Measurements from ENCODE around the gene IRF5.

DNA sequence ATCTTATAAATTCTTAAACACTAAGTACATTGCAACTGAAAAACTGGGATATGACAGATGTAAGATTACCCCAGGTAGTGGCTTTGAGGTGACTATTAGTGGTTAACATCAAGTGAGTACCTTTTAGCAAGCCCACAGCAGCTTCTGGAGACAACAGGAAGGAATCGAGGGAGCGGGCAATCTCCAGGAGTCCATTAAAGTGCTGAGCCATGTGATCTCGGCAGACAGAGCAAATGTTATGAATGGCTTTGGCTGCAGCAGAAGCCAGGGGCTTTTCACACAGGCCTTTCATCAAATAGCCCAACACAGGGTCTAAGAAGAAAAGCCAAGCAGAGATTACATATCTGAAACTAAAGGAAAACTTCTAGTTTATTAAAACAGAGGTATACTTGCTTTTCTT is 48.9 kb downstream of the IRF5 start:
- TF ChIP-seq, protein P1, sequence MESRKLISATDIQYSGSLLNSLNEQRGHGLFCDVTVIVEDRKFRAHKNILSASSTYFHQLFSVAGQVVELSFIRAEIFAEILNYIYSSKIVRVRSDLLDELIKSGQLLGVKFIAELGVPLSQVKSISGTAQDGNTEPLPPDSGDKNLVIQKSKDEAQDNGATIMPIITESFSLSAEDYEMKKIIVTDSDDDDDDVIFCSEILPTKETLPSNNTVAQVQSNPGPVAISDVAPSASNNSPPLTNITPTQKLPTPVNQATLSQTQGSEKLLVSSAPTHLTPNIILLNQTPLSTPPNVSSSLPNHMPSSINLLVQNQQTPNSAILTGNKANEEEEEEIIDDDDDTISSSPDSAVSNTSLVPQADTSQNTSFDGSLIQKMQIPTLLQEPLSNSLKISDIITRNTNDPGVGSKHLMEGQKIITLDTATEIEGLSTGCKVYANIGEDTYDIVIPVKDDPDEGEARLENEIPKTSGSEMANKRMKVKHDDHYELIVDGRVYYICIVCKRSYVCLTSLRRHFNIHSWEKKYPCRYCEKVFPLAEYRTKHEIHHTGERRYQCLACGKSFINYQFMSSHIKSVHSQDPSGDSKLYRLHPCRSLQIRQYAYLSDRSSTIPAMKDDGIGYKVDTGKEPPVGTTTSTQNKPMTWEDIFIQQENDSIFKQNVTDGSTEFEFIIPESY (IDR thresholded peaks at IDR 0.05) = no peak
- TF ChIP-seq SP1 (IDR thresholded peaks at IDR 0.05) = no peak
- no peak for TF ChIP-seq TAF1 (conservative IDR thresholded peaks at IDR 0.05)
- TF ChIP-seq, protein P2, sequence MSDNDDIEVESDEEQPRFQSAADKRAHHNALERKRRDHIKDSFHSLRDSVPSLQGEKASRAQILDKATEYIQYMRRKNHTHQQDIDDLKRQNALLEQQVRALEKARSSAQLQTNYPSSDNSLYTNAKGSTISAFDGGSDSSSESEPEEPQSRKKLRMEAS (IDR thresholded peaks at IDR 0.05) = no peak
- TF ChIP-seq, protein P3, sequence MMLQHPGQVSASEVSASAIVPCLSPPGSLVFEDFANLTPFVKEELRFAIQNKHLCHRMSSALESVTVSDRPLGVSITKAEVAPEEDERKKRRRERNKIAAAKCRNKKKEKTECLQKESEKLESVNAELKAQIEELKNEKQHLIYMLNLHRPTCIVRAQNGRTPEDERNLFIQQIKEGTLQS (IDR thresholded peaks at IDR 0.05) = no peak
- no peak for TF ChIP-seq YY1 (IDR thresholded peaks at IDR 0.05)
- TF ChIP-seq, protein P4, sequence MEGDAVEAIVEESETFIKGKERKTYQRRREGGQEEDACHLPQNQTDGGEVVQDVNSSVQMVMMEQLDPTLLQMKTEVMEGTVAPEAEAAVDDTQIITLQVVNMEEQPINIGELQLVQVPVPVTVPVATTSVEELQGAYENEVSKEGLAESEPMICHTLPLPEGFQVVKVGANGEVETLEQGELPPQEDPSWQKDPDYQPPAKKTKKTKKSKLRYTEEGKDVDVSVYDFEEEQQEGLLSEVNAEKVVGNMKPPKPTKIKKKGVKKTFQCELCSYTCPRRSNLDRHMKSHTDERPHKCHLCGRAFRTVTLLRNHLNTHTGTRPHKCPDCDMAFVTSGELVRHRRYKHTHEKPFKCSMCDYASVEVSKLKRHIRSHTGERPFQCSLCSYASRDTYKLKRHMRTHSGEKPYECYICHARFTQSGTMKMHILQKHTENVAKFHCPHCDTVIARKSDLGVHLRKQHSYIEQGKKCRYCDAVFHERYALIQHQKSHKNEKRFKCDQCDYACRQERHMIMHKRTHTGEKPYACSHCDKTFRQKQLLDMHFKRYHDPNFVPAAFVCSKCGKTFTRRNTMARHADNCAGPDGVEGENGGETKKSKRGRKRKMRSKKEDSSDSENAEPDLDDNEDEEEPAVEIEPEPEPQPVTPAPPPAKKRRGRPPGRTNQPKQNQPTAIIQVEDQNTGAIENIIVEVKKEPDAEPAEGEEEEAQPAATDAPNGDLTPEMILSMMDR (IDR thresholded peaks at IDR 0.05; ENCODE audit: low read depth, low read length, missing input control) = no peak
- TF ChIP-seq FOXA1 (IDR thresholded peaks at IDR 0.05) = no peak
- TF ChIP-seq RAD21 (IDR thresholded peaks at IDR 0.05) = no peak
- TF ChIP-seq, protein P5, sequence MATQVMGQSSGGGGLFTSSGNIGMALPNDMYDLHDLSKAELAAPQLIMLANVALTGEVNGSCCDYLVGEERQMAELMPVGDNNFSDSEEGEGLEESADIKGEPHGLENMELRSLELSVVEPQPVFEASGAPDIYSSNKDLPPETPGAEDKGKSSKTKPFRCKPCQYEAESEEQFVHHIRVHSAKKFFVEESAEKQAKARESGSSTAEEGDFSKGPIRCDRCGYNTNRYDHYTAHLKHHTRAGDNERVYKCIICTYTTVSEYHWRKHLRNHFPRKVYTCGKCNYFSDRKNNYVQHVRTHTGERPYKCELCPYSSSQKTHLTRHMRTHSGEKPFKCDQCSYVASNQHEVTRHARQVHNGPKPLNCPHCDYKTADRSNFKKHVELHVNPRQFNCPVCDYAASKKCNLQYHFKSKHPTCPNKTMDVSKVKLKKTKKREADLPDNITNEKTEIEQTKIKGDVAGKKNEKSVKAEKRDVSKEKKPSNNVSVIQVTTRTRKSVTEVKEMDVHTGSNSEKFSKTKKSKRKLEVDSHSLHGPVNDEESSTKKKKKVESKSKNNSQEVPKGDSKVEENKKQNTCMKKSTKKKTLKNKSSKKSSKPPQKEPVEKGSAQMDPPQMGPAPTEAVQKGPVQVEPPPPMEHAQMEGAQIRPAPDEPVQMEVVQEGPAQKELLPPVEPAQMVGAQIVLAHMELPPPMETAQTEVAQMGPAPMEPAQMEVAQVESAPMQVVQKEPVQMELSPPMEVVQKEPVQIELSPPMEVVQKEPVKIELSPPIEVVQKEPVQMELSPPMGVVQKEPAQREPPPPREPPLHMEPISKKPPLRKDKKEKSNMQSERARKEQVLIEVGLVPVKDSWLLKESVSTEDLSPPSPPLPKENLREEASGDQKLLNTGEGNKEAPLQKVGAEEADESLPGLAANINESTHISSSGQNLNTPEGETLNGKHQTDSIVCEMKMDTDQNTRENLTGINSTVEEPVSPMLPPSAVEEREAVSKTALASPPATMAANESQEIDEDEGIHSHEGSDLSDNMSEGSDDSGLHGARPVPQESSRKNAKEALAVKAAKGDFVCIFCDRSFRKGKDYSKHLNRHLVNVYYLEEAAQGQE (IDR thresholded peaks at IDR 0.05) = no peak
- no peak for TF ChIP-seq GABPA (IDR thresholded peaks at IDR 0.05 in 1 of 2, conservative IDR thresholded peaks at IDR 0.05 in 1 of 2)
- no peak for TF ChIP-seq JUND (IDR thresholded peaks at IDR 0.05)
- no peak for TF ChIP-seq EGR1 (IDR thresholded peaks at IDR 0.05; ENCODE audit: low read depth in 2 of 2)

Data from liver (tissue), 3 donors.